Prostate gland (tissue), 2 donors: ENCODE results near the gene TACR2.

Experiments
- POLR2A ChIP-seq: fragments of 450-650 bp; IDR thresholded peaks from one replicate; pipeline ENCODE4 v1.6.1; 2016; ENCODE audit warnings: antibody characterized with exemption, mild to moderate bottlenecking
- POLR2AphosphoS5 ChIP-seq: sonication (generic); formaldehyde crosslinking; IDR thresholded peaks from one replicate; pipeline ENCODE4 v1.6.1; 2017; ENCODE audit warnings: antibody characterized with exemption
- TF ChIP-seq, protein P1 (sequence below), 4 experiments: fragments of 200-600 bp in 2 of 4; fragments of 450-650 bp in 2 of 4; sonication (generic) in 2 of 4; IDR thresholded peaks; 1 replicate in 3 of 4; 2 replicates in 1 of 4; pipeline ENCODE4 v1.5.1; 2016 to 2019; ENCODE audit warnings: antibody characterized with exemption in 4 of 4, mild to moderate bottlenecking in 2 of 4, moderate library complexity in 2 of 4

DNA sequence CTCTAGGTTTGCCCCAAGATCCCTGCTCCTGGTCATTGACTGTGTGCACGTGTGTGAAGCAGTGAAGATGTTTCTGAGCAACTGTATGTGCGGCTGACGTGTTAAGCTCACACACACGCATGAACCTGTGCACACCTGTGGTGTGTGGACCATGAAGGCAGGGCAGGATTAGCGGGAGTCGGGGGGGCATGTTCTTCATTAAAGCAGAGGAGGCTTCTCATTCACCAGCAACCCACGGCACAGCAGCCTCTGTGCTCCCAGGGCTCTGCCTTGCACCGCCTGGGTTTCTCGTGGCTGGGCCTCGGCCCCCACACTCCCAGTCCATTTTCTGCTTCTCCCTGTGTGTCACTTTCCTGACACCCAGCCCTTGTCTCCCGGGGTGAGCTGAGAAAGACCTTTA lies 824 bp upstream of the TACR2 start:
- TF ChIP-seq POLR2A (no peak), POLR2AphosphoS5 (no peak)
- TF ChIP-seq, protein P1, sequence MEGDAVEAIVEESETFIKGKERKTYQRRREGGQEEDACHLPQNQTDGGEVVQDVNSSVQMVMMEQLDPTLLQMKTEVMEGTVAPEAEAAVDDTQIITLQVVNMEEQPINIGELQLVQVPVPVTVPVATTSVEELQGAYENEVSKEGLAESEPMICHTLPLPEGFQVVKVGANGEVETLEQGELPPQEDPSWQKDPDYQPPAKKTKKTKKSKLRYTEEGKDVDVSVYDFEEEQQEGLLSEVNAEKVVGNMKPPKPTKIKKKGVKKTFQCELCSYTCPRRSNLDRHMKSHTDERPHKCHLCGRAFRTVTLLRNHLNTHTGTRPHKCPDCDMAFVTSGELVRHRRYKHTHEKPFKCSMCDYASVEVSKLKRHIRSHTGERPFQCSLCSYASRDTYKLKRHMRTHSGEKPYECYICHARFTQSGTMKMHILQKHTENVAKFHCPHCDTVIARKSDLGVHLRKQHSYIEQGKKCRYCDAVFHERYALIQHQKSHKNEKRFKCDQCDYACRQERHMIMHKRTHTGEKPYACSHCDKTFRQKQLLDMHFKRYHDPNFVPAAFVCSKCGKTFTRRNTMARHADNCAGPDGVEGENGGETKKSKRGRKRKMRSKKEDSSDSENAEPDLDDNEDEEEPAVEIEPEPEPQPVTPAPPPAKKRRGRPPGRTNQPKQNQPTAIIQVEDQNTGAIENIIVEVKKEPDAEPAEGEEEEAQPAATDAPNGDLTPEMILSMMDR (IDR thresholded peaks at IDR 0.05) = no peak
